GM18858 (cell line): ENCODE results near the gene IRX2.

Experiments
- ATAC-seq: cut with Tn5 transposase; IDR thresholded peaks from one replicate; pipeline ENCODE4 v1.9.1; 2021; ENCODE audit not compliant: unreplicated experiment

Gene IRX2

GRCh38 chr5:2721385-2722138, 29.9 kb downstream of the IRX2 start:
- ATAC-seq = no peak

- no peak for ATAC-seq
Observed at GRCh38 chr5:2719332-2719731, 32.1 kb downstream of the IRX2 start.

GRCh38 chr5:2718115-2718514, 33.4 kb downstream of the IRX2 start:
- no peak for ATAC-seq

- ATAC-seq = no peak
Observed at GRCh38 chr5:2715856-2716255, 35.6 kb downstream of the IRX2 start.

- ATAC-seq = no peak
Observed at GRCh38 chr5:2714805-2715204, 36.7 kb downstream of the IRX2 start.

GRCh38 chr5:2714026-2714425, 37.5 kb downstream of the IRX2 start:
- no peak for ATAC-seq

GRCh38 chr5:2711446-2712425, 39.7 kb downstream of the IRX2 start:
- ATAC-seq = no peak

- ATAC-seq = no peak
Observed at GRCh38 chr5:2710910-2711309, 40.6 kb downstream of the IRX2 start.

- no peak for ATAC-seq
Observed at GRCh38 chr5:2709976-2710689, 41.3 kb downstream of the IRX2 start.

GRCh38 chr5:2708751-2709150, 42.7 kb downstream of the IRX2 start:
- ATAC-seq = no peak

- no peak for ATAC-seq
Observed at GRCh38 chr5:2708132-2708531, 43.3 kb downstream of the IRX2 start.

GRCh38 chr5:2705861-2706260, 45.6 kb downstream of the IRX2 start:
- no peak for ATAC-seq

- ATAC-seq = no peak
Observed at GRCh38 chr5:2704806-2705645, 46.5 kb downstream of the IRX2 start.

GRCh38 chr5:2704111-2704510, 47.4 kb downstream of the IRX2 start:
- ATAC-seq = no peak

GRCh38 chr5:2703615-2704014, 47.9 kb downstream of the IRX2 start:
- ATAC-seq = no peak

GRCh38 chr5:2703041-2703440, 48.4 kb downstream of the IRX2 start:
- ATAC-seq = no peak

- ATAC-seq = no peak
Observed at GRCh38 chr5:2702096-2702879, 49.2 kb downstream of the IRX2 start.

GRCh38 chr5:2701592-2701991, 49.9 kb downstream of the IRX2 start:
- ATAC-seq = no peak

GRCh38 chr5:2700876-2701275, 50.6 kb downstream of the IRX2 start:
- ATAC-seq = no peak

- ATAC-seq = no peak
Observed at GRCh38 chr5:2699686-2700085, 51.8 kb downstream of the IRX2 start.
